ENCODE data around the gene WNT2. TPM values are rescaled to one million over a fixed set of nuclear protein-coding genes. Genes with fewer than 3 reads are reported as not detected.

The WNT2 gene
- total and polyA plus RNA-seq, 2 donors (not counting 1 experiment from before 2014, with no cell fraction given): not detected

DNA sequence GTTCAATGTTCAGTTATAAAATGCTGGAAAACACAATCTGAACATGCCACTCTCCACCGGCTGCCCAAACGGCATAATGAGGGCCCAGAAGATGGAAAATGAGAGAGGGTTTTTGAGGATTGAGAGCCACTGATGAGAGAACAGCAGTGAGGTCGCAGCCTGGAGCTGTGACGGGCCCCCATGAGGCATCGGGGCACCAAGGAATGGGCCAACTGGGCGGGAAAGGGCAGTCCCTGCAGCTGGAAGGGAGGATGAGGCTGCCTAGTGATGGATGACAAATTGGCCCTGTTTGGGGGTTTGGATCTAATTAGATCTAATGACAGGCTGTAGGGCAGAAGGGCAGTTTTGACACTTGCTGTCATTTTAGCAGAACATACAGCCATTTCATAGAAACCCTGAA is 39.1 kb downstream of the WNT2 start:
- no peak overlapping the region for H3K9ac ChIP-seq (ENCODE audit: low read length)
- H2AFZ ChIP-seq (ENCODE audit: insufficient read depth, low read depth, low read length, poor library complexity, severe bottlenecking): no peak overlapping the region
- H3K4me3 ChIP-seq (ENCODE audit: control extremely low read depth in 1 of 5, extremely low read depth in 1 of 5, insufficient read depth in 1 of 5, low read depth in 2 of 5, low read length in 4 of 5): no peak overlapping the region
- no peak for DNase-seq
- H3K27me3 ChIP-seq (replicated peaks in 1 of 4; ENCODE audit: control extremely low read depth in 1 of 4, control insufficient read depth in 3 of 4, insufficient read depth in 4 of 4, low read length in 3 of 4): no peaks in the 10 kb centered on the region
- no peaks in the 10 kb centered on the region for H3K36me3 ChIP-seq (replicated peaks in 1 of 2; ENCODE audit: control extremely low read depth in 1 of 2, control insufficient read depth in 1 of 2, extremely low read depth in 1 of 2, insufficient read depth in 2 of 2, low read length in 1 of 2)
- Mint-ChIP-seq H3K27ac (no peak overlapping the region), H3K4me3 (no peak overlapping the region), H3K27me3 (no peaks in the 10 kb centered on the region), H3K9me3 (ENCODE audit: insufficient read depth) (peaks cover 2% of the 10 kb centered on the region), H3K4me1 (no peaks in the 10 kb centered on the region)
- no peaks in the 10 kb centered on the region for H3K79me2 ChIP-seq (ENCODE audit: control insufficient read depth, insufficient read depth, low read length)
- TF ChIP-seq CTCF (IDR thresholded peaks at IDR 0.05) (no peak), EZH2 (IDR thresholded peaks at IDR 0.05; ENCODE audit: borderline replicate concordance, insufficient read depth, low read depth, low read length, poor library complexity, severe bottlenecking) (no peak)
- 87% methylated on average over 6 of the region's 6 CpGs for WGBS (ENCODE audit: insufficient coverage)
- no peaks in the 10 kb centered on the region for H4K20me1 ChIP-seq (ENCODE audit: control insufficient read depth, insufficient read depth, low read length, poor library complexity, severe bottlenecking)
- ChIA-PET CTCF (no interaction called here), POLR2A (no interaction called here)
- H3K4me1 ChIP-seq (ENCODE audit: control insufficient read depth in 2 of 2, insufficient read depth in 2 of 2, low read length in 2 of 2): no peaks in the 10 kb centered on the region
- ATAC-seq (ENCODE audit: low read depth): no peak
- H3K27ac ChIP-seq (ENCODE audit: low read length in 2 of 2): no peak overlapping the region
- no peak overlapping the region for H3K4me2 ChIP-seq (replicated peaks; ENCODE audit: low read depth, low read length, poor library complexity, severe bottlenecking)
- intact Hi-C loops (cut with micrococcal nuclease): no loop called here
- H3K9me3 ChIP-seq (ENCODE audit: control extremely low read depth in 1 of 3, control insufficient read depth in 2 of 3, insufficient read depth in 1 of 3, low read length in 2 of 3): peaks cover 0 to 3% (median 0%) of the 10 kb centered on the region in 3 donors

- Histone ChIP-seq H3K79me2 (ENCODE audit: control insufficient read depth, insufficient read depth, low read length) (no peaks in the 10 kb centered on the region), H3K4me3 (ENCODE audit: control extremely low read depth in 1 of 5, extremely low read depth in 1 of 5, insufficient read depth in 1 of 5, low read depth in 2 of 5, low read length in 4 of 5) (no peak overlapping the region), H4K20me1 (ENCODE audit: control insufficient read depth, insufficient read depth, low read length, poor library complexity, severe bottlenecking) (no peaks in the 10 kb centered on the region), H3K9ac (ENCODE audit: low read length) (no peak overlapping the region), H3K36me3 (replicated peaks in 1 of 2; ENCODE audit: control extremely low read depth in 1 of 2, control insufficient read depth in 1 of 2, extremely low read depth in 1 of 2, insufficient read depth in 2 of 2, low read length in 1 of 2) (no peaks in the 10 kb centered on the region), H3K9me3 (ENCODE audit: control extremely low read depth in 1 of 3, control insufficient read depth in 2 of 3, insufficient read depth in 1 of 3, low read length in 2 of 3) (peaks cover 0 to 3% (median 0%) of the 10 kb centered on the region in 3 donors), H3K27me3 (replicated peaks in 1 of 4; ENCODE audit: control extremely low read depth in 1 of 4, control insufficient read depth in 3 of 4, insufficient read depth in 4 of 4, low read length in 3 of 4) (no peaks in the 10 kb centered on the region), H3K27ac (ENCODE audit: low read length in 2 of 2) (no peak overlapping the region), H3K4me1 (ENCODE audit: control insufficient read depth in 2 of 2, insufficient read depth in 2 of 2, low read length in 2 of 2) (no peaks in the 10 kb centered on the region), H2AFZ (ENCODE audit: insufficient read depth, low read depth, low read length, poor library complexity, severe bottlenecking) (no peak overlapping the region), H3K4me2 (replicated peaks; ENCODE audit: low read depth, low read length, poor library complexity, severe bottlenecking) (no peak overlapping the region)
- intact Hi-C loops (cut with micrococcal nuclease): no loop called here
- Mint-ChIP-seq H3K4me1 (no peaks in the 10 kb centered on the region), H3K4me3 (no peak overlapping the region), H3K9me3 (ENCODE audit: insufficient read depth) (peaks cover 2% of the 10 kb centered on the region), H3K27ac (no peak overlapping the region), H3K27me3 (no peaks in the 10 kb centered on the region)
- ChIA-PET POLR2A (no interaction called here), CTCF (no interaction called here)
- DNase-seq: no peak
- ATAC-seq (ENCODE audit: low read depth): no peak
- TF ChIP-seq EZH2 (IDR thresholded peaks at IDR 0.05; ENCODE audit: borderline replicate concordance, insufficient read depth, low read depth, low read length, poor library complexity, severe bottlenecking) (no peak), CTCF (IDR thresholded peaks at IDR 0.05) (no peak)
- WGBS (ENCODE audit: insufficient coverage): no CpG with 5 or more reads among the region's 3 CpGs
Observed at GRCh38 chr7:117283371-117283770, 39.5 kb downstream of the WNT2 start.
